ENCODE results near the gene RSPH1.

Gene RSPH1

DNA sequence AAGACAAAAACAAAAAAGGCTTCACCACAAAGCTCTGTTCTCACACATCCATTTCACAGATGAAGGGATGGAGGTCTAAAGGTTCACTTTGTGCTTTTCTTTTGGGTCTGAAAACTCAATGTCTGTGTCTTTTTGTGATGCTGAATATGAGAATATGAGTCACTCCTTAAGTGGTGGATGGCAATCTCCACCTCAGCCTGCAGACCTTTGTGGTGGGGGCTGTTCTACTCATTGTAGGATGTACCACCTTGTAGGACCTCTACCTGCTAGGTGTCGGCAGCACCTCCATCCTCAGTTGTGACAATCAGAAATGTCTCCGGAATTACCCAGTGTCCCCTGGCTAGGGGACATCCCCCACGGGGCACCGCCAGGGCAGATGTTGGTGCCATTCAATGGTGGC is 49.5 kb downstream of the RSPH1 start:
- H3K27me3 ChIP-seq (replicated peaks; ENCODE audit: control insufficient read depth, insufficient read depth, low read length): no peaks in the 10 kb centered on the region
- H3K36me3 ChIP-seq (ENCODE audit: control insufficient read depth, insufficient read depth, low read length): no peaks in the 10 kb centered on the region
- TF ChIP-seq, protein P1, sequence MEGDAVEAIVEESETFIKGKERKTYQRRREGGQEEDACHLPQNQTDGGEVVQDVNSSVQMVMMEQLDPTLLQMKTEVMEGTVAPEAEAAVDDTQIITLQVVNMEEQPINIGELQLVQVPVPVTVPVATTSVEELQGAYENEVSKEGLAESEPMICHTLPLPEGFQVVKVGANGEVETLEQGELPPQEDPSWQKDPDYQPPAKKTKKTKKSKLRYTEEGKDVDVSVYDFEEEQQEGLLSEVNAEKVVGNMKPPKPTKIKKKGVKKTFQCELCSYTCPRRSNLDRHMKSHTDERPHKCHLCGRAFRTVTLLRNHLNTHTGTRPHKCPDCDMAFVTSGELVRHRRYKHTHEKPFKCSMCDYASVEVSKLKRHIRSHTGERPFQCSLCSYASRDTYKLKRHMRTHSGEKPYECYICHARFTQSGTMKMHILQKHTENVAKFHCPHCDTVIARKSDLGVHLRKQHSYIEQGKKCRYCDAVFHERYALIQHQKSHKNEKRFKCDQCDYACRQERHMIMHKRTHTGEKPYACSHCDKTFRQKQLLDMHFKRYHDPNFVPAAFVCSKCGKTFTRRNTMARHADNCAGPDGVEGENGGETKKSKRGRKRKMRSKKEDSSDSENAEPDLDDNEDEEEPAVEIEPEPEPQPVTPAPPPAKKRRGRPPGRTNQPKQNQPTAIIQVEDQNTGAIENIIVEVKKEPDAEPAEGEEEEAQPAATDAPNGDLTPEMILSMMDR (IDR thresholded peaks at IDR 0.05; ENCODE audit: insufficient read depth, low read length, poor library complexity, severe bottlenecking): no peak
- no peak overlapping the region for H3K4me3 ChIP-seq (replicated peaks; ENCODE audit: low read depth, low read length)
- no peak for DNase-seq (ENCODE audit: extremely low read depth, insufficient read length)

- TF ChIP-seq, protein P1 (IDR thresholded peaks at IDR 0.05; ENCODE audit: insufficient read depth, low read length, poor library complexity, severe bottlenecking): no peak
- Histone ChIP-seq H3K36me3 (ENCODE audit: control insufficient read depth, insufficient read depth, low read length) (no peaks in the 10 kb centered on the region), H3K27me3 (replicated peaks; ENCODE audit: control insufficient read depth, insufficient read depth, low read length) (no peaks in the 10 kb centered on the region), H3K4me3 (replicated peaks; ENCODE audit: low read depth, low read length) (no peak overlapping the region)
- DNase-seq (ENCODE audit: extremely low read depth, insufficient read length): no peak
Measured at GRCh38 chr21:42445311-42445710, 50.7 kb downstream of the RSPH1 start.

DNA sequence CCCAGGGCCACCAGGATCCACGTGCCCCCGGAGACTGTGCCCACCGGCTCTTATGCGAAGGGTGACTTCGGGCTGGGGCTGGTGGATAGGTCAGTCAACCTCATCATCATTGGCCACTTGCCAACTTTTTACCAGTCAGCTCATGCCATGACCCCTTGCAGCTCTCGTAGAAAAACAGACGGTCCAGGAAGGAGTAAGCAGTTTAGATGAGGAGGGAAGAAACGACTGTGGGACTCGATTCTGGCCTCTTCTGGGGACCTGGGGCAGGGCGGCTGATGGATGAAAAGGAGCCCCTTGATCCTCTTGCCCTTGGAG is 51.3 kb downstream of the RSPH1 start:
- TF ChIP-seq, protein P1 (IDR thresholded peaks at IDR 0.05; ENCODE audit: insufficient read depth, low read length, poor library complexity, severe bottlenecking): no peak
- no peaks in the 10 kb centered on the region for H3K36me3 ChIP-seq (ENCODE audit: control insufficient read depth, insufficient read depth, low read length)

DNA sequence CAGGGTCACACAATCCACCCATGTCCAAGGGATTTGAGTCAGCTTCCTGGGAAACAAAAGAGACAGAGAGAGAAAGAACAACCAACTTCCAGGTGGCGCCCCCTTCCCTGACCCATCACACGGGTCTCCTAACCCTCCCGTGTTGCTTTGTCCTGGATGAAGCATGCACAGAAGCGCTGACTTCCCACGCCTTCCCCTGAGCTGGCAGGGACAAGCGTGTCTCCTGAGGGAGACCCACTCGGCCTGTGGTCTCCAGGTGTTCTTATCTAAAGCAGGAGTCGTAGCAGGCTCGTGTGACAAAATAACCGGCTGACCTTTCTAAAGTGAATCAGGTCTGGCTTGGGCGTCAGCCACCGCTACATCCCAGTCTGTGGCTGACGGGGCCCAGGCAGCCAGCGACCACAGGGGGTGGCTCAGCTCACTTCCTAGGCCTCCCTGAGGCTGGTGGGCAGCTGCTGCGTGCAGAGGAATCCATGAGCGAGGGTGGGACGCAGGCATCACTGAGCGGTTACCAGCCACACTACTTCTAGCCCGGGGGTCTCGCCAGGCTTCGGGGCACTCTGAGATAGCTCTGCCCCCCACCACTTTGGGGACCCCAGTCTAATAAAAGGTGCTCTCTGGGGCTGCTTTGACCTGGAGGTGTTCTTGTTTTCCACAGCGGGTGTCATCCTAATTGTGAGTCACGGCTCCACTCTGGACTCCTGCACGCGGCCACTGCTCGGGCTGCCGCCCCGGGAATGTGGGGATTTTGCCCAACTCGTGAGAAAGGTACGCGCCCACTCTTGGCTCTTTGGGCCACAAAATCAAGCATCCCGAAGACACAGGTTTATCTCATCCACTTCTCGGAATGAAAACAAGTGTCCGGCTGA is 51.9 kb downstream of the RSPH1 start:
- no peaks in the 10 kb centered on the region for H3K36me3 ChIP-seq (ENCODE audit: control insufficient read depth, insufficient read depth, low read length)
- TF ChIP-seq, protein P1 (IDR thresholded peaks at IDR 0.05; ENCODE audit: insufficient read depth, low read length, poor library complexity, severe bottlenecking): no peak
- no peak overlapping the region for H3K4me3 ChIP-seq (replicated peaks; ENCODE audit: low read depth, low read length)
- DNase-seq (ENCODE audit: extremely low read depth, insufficient read length): no peak
- no peaks in the 10 kb centered on the region for H3K27me3 ChIP-seq (replicated peaks; ENCODE audit: control insufficient read depth, insufficient read depth, low read length)

More for the DNA sequence above, 51.3 kb downstream of the RSPH1 start:
- no peak for DNase-seq (ENCODE audit: extremely low read depth, insufficient read length)
- Histone ChIP-seq H3K4me3 (replicated peaks; ENCODE audit: low read depth, low read length) (no peak overlapping the region), H3K27me3 (replicated peaks; ENCODE audit: control insufficient read depth, insufficient read depth, low read length) (no peaks in the 10 kb centered on the region)

DNA sequence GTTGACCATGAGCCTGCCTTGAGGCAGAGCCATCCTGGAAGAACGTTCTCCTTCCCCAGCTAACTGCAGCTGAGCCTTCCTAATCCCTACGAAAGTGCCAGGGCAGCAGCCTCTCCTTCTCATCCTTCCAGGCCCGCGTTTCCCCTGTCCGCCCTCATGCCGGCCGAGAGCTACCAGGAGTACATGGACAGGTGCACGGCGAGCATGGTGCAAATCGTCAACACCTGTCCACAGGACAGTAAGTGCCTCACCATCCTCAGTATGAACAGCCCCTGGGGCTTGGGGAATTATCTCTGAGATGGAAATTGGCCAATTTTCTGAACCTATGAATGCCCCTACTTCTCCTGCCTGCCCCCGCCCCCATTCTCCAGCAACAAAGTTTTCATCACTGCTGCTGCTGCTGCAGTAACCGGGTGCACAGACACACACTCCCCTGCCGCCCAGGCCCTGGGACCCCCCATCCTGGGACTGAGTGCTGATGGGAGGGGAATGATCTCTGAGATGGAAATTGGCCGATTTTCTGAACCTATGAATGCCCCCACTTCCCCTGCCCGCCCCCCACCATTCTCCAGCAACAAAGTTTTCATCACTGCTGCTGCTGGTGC is 52.7 kb downstream of the RSPH1 start:
- H3K36me3 ChIP-seq (ENCODE audit: control insufficient read depth, insufficient read depth, low read length): no peaks in the 10 kb centered on the region
- no peaks in the 10 kb centered on the region for H3K27me3 ChIP-seq (replicated peaks; ENCODE audit: control insufficient read depth, insufficient read depth, low read length)
- TF ChIP-seq, protein P1 (IDR thresholded peaks at IDR 0.05; ENCODE audit: insufficient read depth, low read length, poor library complexity, severe bottlenecking): no peak
- DNase-seq (ENCODE audit: extremely low read depth, insufficient read length): no peak
- no peak overlapping the region for H3K4me3 ChIP-seq (replicated peaks; ENCODE audit: low read depth, low read length)
